ENCODE results near the gene SARDH. TPM values are rescaled to one million over a fixed set of nuclear protein-coding genes. Genes with fewer than 3 reads are reported as not detected.

SARDH gene
- total and polyA plus RNA-seq, 8 donors = 8.9 to 43.3 (median 20.5) TPM

GRCh38 chr9:133730994-133731715 lies 7.0 kb downstream of the SARDH start:
- Histone ChIP-seq H3K9me3 (no peaks in the 10 kb centered on the region), H3K27ac (peak overlapping the region in 1 of 4 donors; percentile 24), H3K36me3 (no peaks in the 10 kb centered on the region), H3K27me3 (no peaks in the 10 kb centered on the region), H3K4me3 (no peak overlapping the region), H3K4me1 (peaks cover 0 to 4% (median 4%) of the 10 kb centered on the region in 3 donors)
- WGBS, 2 donors = 80% methylated on average over 23 to 27 of the region's 27 CpGs
- DNase-seq (peak in 1 of 6 donors; percentile 76), FAIRE-seq (no peak), ATAC-seq (no peak)
- intact Hi-C loops (cut with DNase I) = no loop called here
- TF ChIP-seq CTCF (IDR thresholded peaks at IDR 0.05) = no peak

GRCh38 chr9:133729617-133730281 lies 8.4 kb downstream of the SARDH start:
- TF ChIP-seq CTCF (IDR thresholded peaks at IDR 0.05) = no peak
- H3K4me3 ChIP-seq = no peak overlapping the region
- intact Hi-C loops (cut with DNase I) = no loop called here
- H3K27ac ChIP-seq = no peak overlapping the region
- H3K4me1 ChIP-seq = peaks cover 0 to 4% (median 4%) of the 10 kb centered on the region in 3 donors
- H3K27me3 ChIP-seq = no peaks in the 10 kb centered on the region
- WGBS, 2 donors = 85 to 88% methylated on average over 19 of the region's 19 CpGs
- no peak for ATAC-seq
- no peaks in the 10 kb centered on the region for H3K9me3 ChIP-seq
- peak in 3 of 6 donors; percentile 12 to 75 (median 25) for DNase-seq
- H3K36me3 ChIP-seq = no peaks in the 10 kb centered on the region
- no peak for FAIRE-seq

GRCh38 chr9:133728856-133729616 lies 9.1 kb downstream of the SARDH start:
- Histone ChIP-seq H3K27me3 (no peaks in the 10 kb centered on the region), H3K9me3 (no peaks in the 10 kb centered on the region), H3K27ac (no peak overlapping the region), H3K4me1 (peaks cover 0 to 4% (median 4%) of the 10 kb centered on the region in 3 donors), H3K4me3 (no peak overlapping the region), H3K36me3 (no peaks in the 10 kb centered on the region)
- intact Hi-C loops (cut with DNase I) = no loop called here
- ATAC-seq (no peak), FAIRE-seq (no peak), DNase-seq (peak in 2 of 6 donors; percentile 6 to 31)
- WGBS, 2 donors = 71 to 78% methylated on average over 10 of the region's 10 CpGs
- no peak for TF ChIP-seq CTCF (IDR thresholded peaks at IDR 0.05)

GRCh38 chr9:133727876-133728441 lies 10.2 kb downstream of the SARDH start:
- intact Hi-C loops (cut with DNase I) = no loop called here
- no peaks in the 10 kb centered on the region for H3K9me3 ChIP-seq
- ATAC-seq = no peak
- H3K36me3 ChIP-seq = no peaks in the 10 kb centered on the region
- no peak overlapping the region for H3K4me3 ChIP-seq
- H3K4me1 ChIP-seq = peaks cover 0 to 4% (median 4%) of the 10 kb centered on the region in 3 donors
- DNase-seq = peak in 3 of 6 donors; percentile 7 to 63 (median 24)
- 86 to 94% methylated on average over 18 of the region's 18 CpGs for WGBS, 2 donors
- H3K27me3 ChIP-seq = no peaks in the 10 kb centered on the region
- no peak for FAIRE-seq
- TF ChIP-seq CTCF (IDR thresholded peaks at IDR 0.05) = no peak
- no peak overlapping the region for H3K27ac ChIP-seq

Data from pancreas (tissue), 10 donors.